Neutrophil (primary cell): Measurements from ENCODE around the gene CAPN11.

Experiments used
- H3K27ac ChIP-seq: fragments of 200-600 bp; sonication (generic); 2 replicates; pipeline ENCODE4 v1.5.1; 2016; ENCODE audit warnings: mild to moderate bottlenecking, moderate library complexity
- H3K27me3 ChIP-seq: fragments of 200-600 bp; sonication (generic); 2 replicates; pipeline ENCODE4 v1.6.0; 2016; ENCODE audit warnings: mild to moderate bottlenecking
- H3K36me3 ChIP-seq: fragments of 200-600 bp; sonication (generic); 2 replicates; pipeline ENCODE4 v1.5.1; 2017
- H3K4me1 ChIP-seq, 2 experiments: fragments of 200-600 bp in 1 of 2; sonication (generic) in 1 of 2; 1 replicate in 1 of 2; 2 replicates in 1 of 2; pipeline versions ENCODE4 v1.5.1 to v1.6.1; 2013 to 2016; ENCODE audit warnings: low read depth in 1 of 2, low read length in 1 of 2, mild to moderate bottlenecking in 1 of 2, moderate library complexity in 1 of 2; ENCODE audit not compliant: control insufficient read depth in 1 of 2, insufficient read depth in 1 of 2
- H3K4me3 ChIP-seq, 2 experiments: fragments of 200-600 bp in 1 of 2; sonication (generic) in 1 of 2; 1 replicate in 1 of 2; 2 replicates in 1 of 2; pipeline ENCODE4 v1.5.1; 2013 to 2016; ENCODE audit warnings: low read depth in 1 of 2, low read length in 1 of 2, mild to moderate bottlenecking in 1 of 2, moderate library complexity in 1 of 2
- H3K9me3 ChIP-seq: fragments of 200-600 bp; sonication (generic); 2 replicates; pipeline ENCODE4 v1.5.1; 2016
- TF ChIP-seq, protein P1 (sequence below): fragments of 200-600 bp; sonication (generic); IDR thresholded peaks from 2 replicates; pipeline ENCODE4 v1.5.1; 2016; ENCODE audit warnings: antibody characterized with exemption

Gene CAPN11

DNA sequence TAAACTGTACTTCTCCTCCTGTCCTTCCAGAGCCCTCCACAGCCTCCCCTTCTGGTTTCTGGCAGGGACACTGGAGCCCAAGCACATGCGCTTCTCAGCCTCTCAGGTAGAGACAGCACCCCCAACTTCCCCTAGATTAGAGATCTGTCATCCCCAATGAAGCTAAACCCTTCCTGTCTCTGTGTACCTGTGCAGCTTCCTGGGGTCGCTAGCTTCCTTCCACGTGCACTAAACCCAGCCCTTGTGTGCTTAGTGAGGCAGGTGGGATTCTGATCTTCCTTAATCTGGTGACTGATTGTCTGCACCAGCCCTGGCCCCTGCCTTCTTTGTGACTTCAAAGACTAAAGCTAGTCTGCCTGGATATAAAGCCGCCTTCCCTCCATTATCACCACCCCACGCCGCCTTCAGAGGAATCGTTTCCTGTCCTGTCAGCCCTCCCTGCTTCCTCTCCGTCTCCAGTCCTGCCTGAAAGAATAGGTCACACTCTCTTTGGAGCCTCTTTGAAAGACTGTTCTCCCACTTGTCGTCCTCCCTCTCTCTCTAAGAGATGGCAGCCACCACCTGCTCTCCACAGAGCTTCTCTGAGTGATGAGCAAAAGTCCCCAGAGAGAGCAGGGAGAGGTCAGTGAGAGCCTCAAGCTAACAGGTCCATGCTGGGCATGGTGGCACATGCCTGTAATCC, 27.5 kb downstream of the CAPN11 start:
- Histone ChIP-seq H3K27ac (no peak overlapping the region), H3K9me3 (no peaks in the 10 kb centered on the region), H3K4me1 (no peaks in the 10 kb centered on the region), H3K27me3 (no peaks in the 10 kb centered on the region), H3K36me3 (no peaks in the 10 kb centered on the region), H3K4me3 (no peak overlapping the region)
- TF ChIP-seq, protein P1, sequence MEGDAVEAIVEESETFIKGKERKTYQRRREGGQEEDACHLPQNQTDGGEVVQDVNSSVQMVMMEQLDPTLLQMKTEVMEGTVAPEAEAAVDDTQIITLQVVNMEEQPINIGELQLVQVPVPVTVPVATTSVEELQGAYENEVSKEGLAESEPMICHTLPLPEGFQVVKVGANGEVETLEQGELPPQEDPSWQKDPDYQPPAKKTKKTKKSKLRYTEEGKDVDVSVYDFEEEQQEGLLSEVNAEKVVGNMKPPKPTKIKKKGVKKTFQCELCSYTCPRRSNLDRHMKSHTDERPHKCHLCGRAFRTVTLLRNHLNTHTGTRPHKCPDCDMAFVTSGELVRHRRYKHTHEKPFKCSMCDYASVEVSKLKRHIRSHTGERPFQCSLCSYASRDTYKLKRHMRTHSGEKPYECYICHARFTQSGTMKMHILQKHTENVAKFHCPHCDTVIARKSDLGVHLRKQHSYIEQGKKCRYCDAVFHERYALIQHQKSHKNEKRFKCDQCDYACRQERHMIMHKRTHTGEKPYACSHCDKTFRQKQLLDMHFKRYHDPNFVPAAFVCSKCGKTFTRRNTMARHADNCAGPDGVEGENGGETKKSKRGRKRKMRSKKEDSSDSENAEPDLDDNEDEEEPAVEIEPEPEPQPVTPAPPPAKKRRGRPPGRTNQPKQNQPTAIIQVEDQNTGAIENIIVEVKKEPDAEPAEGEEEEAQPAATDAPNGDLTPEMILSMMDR = no peak

DNA sequence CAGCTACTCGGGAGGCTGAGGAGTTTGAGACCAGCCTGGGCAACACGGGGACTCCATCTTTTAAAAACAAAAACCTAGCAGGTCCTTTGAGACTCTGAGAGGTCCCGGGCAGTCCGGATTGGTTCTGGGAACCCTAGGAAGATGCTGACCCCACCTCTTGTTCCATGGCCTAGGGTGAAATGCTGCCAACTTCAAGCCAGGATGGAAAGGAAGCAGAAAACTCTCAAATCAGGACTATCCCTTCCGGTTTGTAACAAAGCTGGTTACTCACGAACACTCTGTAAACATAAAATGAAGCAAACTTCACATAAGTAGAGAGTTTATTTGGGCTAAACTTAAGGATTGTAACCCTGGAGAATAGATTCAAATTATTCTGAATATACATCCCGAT, 28.0 kb downstream of the CAPN11 start:
- TF ChIP-seq, protein P1 = no peak
- Histone ChIP-seq H3K4me1 (no peaks in the 10 kb centered on the region), H3K27me3 (no peaks in the 10 kb centered on the region), H3K9me3 (no peaks in the 10 kb centered on the region), H3K36me3 (no peaks in the 10 kb centered on the region), H3K27ac (no peak overlapping the region), H3K4me3 (no peak overlapping the region)

DNA sequence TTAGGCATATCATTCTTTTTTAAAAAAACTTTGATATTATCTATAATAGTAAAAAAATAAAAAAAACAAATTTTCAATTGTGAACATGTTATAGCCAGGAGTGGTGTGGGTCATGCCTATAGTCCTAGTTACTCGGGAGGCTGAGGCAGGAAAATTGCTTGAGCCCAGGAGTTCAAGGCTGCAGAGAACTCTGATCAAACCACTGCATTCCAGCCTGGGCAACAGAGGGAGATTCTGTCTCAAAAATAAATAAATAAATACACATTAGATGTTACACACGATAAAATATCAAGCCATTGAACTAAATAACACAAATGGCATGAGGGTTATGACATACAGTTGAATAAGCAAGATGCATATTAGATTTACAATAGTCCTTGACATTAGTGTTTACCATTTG, 30.2 kb downstream of the CAPN11 start:
- Histone ChIP-seq H3K4me3 (no peak overlapping the region), H3K27me3 (no peaks in the 10 kb centered on the region), H3K9me3 (no peaks in the 10 kb centered on the region), H3K27ac (no peak overlapping the region), H3K4me1 (peaks cover 8 to 10% of the 10 kb centered on the region in 2 experiments), H3K36me3 (no peaks in the 10 kb centered on the region)
- TF ChIP-seq, protein P1 = no peak

DNA sequence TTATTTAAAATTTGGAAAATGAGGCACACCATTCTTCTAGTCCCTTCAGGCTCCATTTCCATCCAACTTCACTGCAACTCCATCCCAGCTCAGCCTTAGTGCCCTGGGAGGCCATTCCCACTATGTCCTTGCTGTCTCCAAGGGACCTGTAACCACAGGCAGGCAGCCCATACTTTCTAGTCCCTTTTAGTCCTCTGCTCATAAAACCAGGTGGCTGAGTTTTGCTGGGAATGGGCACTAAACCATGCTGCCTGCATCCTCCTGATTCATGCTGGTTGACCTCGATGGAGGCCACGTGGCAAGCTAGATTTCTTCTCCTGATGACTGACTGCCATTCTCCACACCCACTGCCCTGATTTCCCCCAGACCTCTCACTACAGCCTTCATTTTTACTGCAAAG, 30.6 kb downstream of the CAPN11 start:
- H3K27ac ChIP-seq = no peak overlapping the region
- no peaks in the 10 kb centered on the region for H3K36me3 ChIP-seq
- H3K4me3 ChIP-seq = no peak overlapping the region
- H3K4me1 ChIP-seq = peaks cover 8 to 10% of the 10 kb centered on the region in 2 experiments
- TF ChIP-seq, protein P1 = no peak
- H3K9me3 ChIP-seq = no peaks in the 10 kb centered on the region
- H3K27me3 ChIP-seq = no peaks in the 10 kb centered on the region

- no peaks in the 10 kb centered on the region for H3K36me3 ChIP-seq
- TF ChIP-seq, protein P1 = no peak
- H3K4me3 ChIP-seq = no peak overlapping the region
- no peaks in the 10 kb centered on the region for H3K27me3 ChIP-seq
- no peaks in the 10 kb centered on the region for H3K9me3 ChIP-seq
- peaks cover 8 to 10% of the 10 kb centered on the region in 2 experiments for H3K4me1 ChIP-seq
- no peak overlapping the region for H3K27ac ChIP-seq
Observed at GRCh38 chr6:44190715-44191114, 32.1 kb downstream of the CAPN11 start.
